ENCODE measurements around the gene KCNIP1.

DNA sequence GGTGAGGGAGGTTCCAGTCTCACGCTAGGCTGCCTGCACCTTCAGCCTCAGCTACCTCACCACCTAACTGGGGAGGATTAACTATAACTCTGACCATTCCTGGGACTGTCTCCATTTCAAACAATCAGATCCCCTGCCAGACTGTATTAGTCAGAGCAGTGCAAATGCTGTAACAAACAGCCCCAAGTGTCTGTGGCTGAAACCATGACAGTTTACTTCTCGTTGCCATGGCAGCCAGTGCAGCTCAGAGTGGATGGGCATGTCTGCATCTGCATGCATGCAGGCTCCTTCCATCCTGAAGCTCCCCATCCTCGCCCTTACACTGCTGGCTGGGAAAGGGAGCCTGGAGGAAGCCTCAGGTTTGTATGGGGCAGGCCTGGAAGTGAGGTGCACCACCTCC is 86.7 kb downstream of the KCNIP1 start:
- TF ChIP-seq EZH2 (IDR thresholded peaks at IDR 0.05; ENCODE audit: low read length) = no peak
- no peak for TF ChIP-seq CTCF (optimal IDR thresholded peaks at IDR 0.05 in 1 of 3, IDR thresholded peaks at IDR 0.05 in 1 of 3, conservative IDR thresholded peaks at IDR 0.05 in 1 of 3; ENCODE audit: extremely low read depth in 1 of 3, insufficient read depth in 2 of 3, low read length in 3 of 3)

Data from keratinocyte (primary cell).